Measurements from ENCODE around the gene ITGA7. TPM values are rescaled to one million over a fixed set of nuclear protein-coding genes. Genes with fewer than 3 reads are reported as not detected.

ITGA7 gene
- total RNA-seq, 2 experiments from 2014 or later, result 3.1 TPM

DNA sequence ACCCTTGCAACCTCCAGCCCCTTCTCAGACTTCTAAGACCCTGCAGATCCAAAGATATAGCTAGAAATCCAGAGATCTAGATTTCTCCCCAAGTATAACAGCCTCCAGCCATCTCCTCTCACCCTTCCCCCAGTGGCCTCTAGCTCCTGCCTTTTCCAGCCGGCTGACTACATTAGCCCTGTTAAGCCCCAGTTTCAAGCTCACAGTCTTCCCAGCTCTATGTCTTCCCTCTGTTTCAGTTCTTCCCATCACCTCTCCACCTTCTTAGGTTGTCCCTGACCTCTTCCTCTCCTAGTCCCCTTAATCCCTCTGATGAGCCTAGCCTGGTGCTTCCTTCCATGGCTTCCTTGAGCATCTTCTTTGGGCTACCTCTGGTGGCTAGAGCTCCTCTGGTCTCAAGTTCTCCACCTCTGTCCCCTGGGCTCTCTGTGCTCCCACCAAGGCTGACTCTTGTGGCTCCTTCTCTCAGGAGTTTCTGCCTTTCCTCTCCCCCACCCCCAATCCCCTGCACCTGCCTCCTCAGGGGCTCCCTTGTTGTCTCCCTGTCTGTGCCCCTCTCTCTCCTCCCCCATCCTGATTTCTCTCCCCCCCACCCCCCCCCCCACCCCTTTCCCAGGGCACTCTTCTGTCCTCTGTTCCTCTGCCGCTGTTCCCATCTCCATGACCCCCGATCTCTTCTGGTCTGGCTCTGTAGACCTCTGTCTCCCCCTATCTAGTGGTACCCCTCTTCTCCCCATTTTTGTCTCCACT is 34.4 kb upstream of the ITGA7 start:
- no peak for DNase-seq
- Mint-ChIP-seq H3K9me3 (no peaks in the 10 kb centered on the region), H3K4me3 (peak overlapping the region; percentile 77), H3K4me1 (peaks cover 55% of the 10 kb centered on the region), H3K27me3 (peaks cover 11% of the 10 kb centered on the region), H3K36me3 (ENCODE audit: low read depth) (no peaks in the 10 kb centered on the region), H3K27ac (peak overlapping the region; percentile 54)
- ChIA-PET CTCF (interaction anchor here (1.3 to 8.2 kb wide), 3 partner anchors 11 to 199 kb away, joined by 3 to 75 read pairs (median 4); partner anchors contain the start of genes BLOC1S1 and RDH5), POLR2A (no interaction called here)

DNA sequence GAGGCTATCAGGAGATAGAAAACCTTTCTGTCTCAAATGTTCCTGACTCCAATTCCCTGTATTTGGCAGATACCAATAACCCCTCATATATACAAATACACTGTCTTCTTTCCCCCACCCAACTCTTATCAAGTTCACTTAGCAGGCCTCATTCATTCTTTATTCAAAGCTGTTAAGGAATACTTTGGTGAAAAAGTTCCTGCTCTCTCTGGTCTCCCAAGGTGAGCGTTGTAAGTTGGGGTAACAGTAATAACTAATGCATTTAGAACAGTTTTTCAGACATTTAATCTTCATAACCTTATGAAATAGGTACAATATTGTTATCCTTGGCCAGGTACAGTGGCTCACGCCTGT is 31.3 kb upstream of the ITGA7 start:
- H3K4me1 Mint-ChIP-seq, result peaks cover 45% of the 10 kb centered on the region
- no peak for DNase-seq
- H3K27me3 Mint-ChIP-seq, result peaks cover 11% of the 10 kb centered on the region
- POLR2A ChIA-PET, result interaction anchor here (0.5 to 1.8 kb wide), 2 partner anchors 235 to 261 kb away, joined by 3 to 4 read pairs; partner anchors contain the start of gene RAB5B
- no peaks in the 10 kb centered on the region for H3K36me3 Mint-ChIP-seq (ENCODE audit: low read depth)
- H3K4me3 Mint-ChIP-seq, result peak overlapping the region; percentile 87
- CTCF ChIA-PET, result interaction anchor here (0.6 to 8.2 kb wide), 38 partner anchors 9 to 494 kb away, joined by 3 to 75 read pairs (median 4); partner anchors contain the start of genes BLOC1S1, CD63, DGKA and DNAJC14
- peak overlapping the region; percentile 86 for H3K27ac Mint-ChIP-seq
- no peaks in the 10 kb centered on the region for H3K9me3 Mint-ChIP-seq

DNA sequence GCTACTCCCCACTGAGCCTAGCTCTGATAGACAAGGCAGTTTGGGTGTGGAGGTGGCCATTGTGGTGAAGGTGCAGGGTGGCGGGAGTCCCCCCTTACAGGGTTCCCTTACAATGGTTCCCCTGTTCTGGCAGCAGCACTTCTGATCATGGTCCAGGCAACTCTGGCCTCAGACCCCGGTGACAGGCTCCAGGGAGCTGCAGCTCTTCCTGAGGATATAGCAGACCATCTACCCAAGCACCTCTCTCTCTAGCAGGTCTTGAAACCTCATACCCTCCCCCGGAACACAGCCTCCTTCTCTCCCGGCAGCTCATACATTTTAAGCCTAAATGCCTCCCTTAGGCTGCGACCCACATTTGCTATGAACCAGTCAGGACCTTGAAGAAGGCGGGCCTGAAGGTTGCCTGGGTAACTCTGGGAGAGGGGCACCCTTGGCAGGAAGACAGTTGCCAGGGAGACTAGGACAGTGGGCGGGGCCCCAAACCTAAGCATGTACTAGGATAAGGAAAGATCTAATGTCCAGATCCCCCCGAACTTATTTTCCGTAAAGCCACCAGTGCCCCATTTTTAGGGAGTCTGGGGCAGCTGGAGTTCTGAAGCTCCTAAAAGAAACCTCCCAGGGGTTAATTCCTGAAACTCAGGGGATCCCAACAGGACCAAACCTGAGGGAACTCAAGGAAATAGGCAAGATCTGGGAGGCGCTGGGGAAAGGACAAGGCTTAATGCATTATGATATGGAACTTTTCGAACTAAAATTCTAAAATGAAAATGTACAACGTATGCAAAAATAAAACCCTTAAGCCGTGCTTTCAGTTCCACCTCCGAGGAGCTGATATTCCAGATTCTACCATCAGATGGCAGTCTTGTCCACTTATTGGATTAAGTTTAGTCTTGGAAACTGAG is 30.7 kb upstream of the ITGA7 start:
- Mint-ChIP-seq H3K9me3 (no peaks in the 10 kb centered on the region), H3K4me1 (peaks cover 43% of the 10 kb centered on the region), H3K36me3 (ENCODE audit: low read depth) (no peaks in the 10 kb centered on the region), H3K27ac (peak overlapping the region; percentile 86), H3K27me3 (peaks cover 11% of the 10 kb centered on the region), H3K4me3 (peak overlapping the region; percentile 87)
- peak; percentile 90 for DNase-seq
- POLR2A ChIA-PET, result interaction anchor here (0.5 to 1.8 kb wide), 2 partner anchors 236 to 262 kb away, joined by 3 to 4 read pairs; partner anchors contain the start of gene RAB5B
- CTCF ChIA-PET, result interaction anchor here (0.6 to 8.2 kb wide), 43 partner anchors 8 to 495 kb away, joined by 3 to 75 read pairs (median 4); partner anchors contain the start of genes BLOC1S1, CD63, DGKA and DNAJC14

DNA sequence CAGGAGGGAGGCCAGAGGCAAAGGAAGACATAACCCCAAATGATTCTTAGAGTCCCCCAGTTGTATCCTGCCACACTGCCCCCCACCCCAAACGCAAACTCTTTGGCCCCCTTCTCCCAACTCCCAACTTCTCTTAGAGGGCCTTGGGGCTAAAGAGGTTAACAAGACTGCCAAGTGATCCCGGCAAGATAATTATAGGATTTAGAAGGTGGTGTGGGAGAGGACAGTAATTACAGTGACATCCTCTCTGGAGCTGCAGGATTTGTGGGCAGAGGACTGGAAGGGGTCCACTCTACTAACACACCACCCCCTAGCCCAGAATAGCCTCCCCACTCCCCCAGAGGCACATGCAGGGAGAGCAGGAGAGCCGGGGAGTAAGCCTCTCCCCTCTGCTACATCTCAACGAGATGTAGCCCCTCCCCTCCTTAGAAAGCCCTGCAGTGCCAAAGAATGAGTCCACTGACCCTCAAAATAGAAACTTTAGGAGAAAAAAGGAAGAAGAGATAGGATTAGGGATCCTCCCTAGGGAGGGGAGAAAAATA is 29.9 kb upstream of the ITGA7 start:
- ChIA-PET CTCF (interaction anchor here (0.6 to 8.2 kb wide), 33 partner anchors 8 to 495 kb away, joined by 3 to 75 read pairs (median 5); partner anchors contain the start of genes BLOC1S1, CD63, DGKA and ORMDL2), POLR2A (interaction anchor here (1.8 kb wide), 1 partner anchor 237 kb away, joined by 4 read pairs; the partner anchor contains the start of gene RAB5B)
- H3K27me3 Mint-ChIP-seq, result peaks cover 9% of the 10 kb centered on the region
- DNase-seq, result no peak
- no peaks in the 10 kb centered on the region for H3K9me3 Mint-ChIP-seq
- peak overlapping the region; percentile 86 for H3K27ac Mint-ChIP-seq
- peaks cover 40% of the 10 kb centered on the region for H3K4me1 Mint-ChIP-seq
- H3K4me3 Mint-ChIP-seq, result peak overlapping the region; percentile 87
- H3K36me3 Mint-ChIP-seq (ENCODE audit: low read depth), result no peaks in the 10 kb centered on the region

DNA sequence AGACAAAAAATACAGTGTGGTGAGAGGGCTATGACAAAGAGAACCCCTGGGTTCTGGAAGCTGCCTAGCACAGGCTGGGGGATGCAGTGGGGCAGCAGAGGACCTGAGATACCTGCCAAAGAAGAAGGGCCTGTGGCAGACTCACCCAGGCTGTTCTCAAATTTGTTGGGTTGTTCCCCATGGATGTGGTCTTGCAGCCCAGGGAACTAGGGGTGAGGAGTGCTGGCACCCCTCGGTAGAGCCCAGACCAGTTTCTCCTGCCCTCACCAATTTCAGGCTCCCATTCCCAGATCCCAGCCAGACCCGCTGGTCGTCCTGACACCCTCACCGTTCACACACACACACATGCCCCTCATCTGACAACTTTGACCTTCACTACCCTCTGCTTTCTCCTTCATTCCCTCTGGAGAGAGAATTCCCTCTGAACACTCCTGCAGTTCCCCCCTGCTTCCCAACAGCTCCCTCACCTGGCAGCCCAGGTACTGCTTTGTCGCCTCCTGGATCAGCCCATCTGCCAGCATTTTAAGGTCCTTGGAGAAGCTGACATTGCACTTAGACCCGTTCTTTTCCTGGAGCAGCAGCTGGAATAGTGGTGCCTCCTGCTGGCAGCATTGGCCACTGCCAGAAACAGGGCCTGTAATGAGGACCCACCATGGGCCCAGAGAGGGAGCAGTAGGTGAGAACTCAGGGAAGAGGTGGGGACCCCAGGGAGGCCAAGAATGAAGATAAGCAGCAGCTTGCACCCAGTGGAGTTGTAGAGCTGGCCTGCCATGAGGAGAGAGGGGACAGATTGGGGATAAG is 29.3 kb upstream of the ITGA7 start:
- Mint-ChIP-seq H3K9me3 (no peaks in the 10 kb centered on the region), H3K27ac (no peak overlapping the region), H3K4me1 (peaks cover 35% of the 10 kb centered on the region), H3K36me3 (ENCODE audit: low read depth) (no peaks in the 10 kb centered on the region), H3K4me3 (peak overlapping the region; percentile 87), H3K27me3 (peaks cover 5% of the 10 kb centered on the region)
- POLR2A ChIA-PET, result no interaction called here
- DNase-seq, result peak; percentile 66
- CTCF ChIA-PET, result interaction anchor here (0.5 to 8.2 kb wide), 18 partner anchors 9 to 452 kb away, joined by 3 to 75 read pairs (median 4); partner anchors contain the start of genes BLOC1S1, ORMDL2, RAB5B and RDH5

DNA sequence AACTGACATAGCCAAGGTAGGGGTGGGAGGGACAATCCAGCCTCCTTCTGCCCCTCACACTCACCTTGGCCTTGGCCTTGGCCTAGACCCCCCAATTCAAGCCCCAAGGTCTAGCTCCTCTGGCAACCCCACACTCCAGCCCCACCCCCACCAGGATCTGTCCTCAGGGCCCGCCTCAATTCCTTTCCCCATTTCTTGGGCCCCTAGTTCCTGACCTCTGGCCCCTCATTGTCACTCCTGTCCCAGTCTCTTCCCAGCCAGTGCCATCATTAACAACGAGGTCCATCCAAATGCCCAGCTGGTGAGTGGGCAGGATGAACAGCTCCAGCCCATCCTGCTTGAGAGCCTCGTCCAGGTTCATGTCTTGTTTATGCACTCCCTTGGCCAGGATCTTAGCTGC is 28.4 kb upstream of the ITGA7 start:
- H3K27ac Mint-ChIP-seq, result peak overlapping the region; percentile 41
- no peak overlapping the region for H3K4me3 Mint-ChIP-seq
- no peaks in the 10 kb centered on the region for H3K36me3 Mint-ChIP-seq (ENCODE audit: low read depth)
- H3K27me3 Mint-ChIP-seq, result peaks cover 2% of the 10 kb centered on the region
- no peak for DNase-seq
- no peaks in the 10 kb centered on the region for H3K9me3 Mint-ChIP-seq
- peaks cover 33% of the 10 kb centered on the region for H3K4me1 Mint-ChIP-seq
- ChIA-PET CTCF (interaction anchor here (0.5 to 8.2 kb wide), 6 partner anchors 11 to 311 kb away, joined by 3 to 75 read pairs (median 4); partner anchors contain the start of genes BLOC1S1 and RDH5), POLR2A (no interaction called here)

DNA sequence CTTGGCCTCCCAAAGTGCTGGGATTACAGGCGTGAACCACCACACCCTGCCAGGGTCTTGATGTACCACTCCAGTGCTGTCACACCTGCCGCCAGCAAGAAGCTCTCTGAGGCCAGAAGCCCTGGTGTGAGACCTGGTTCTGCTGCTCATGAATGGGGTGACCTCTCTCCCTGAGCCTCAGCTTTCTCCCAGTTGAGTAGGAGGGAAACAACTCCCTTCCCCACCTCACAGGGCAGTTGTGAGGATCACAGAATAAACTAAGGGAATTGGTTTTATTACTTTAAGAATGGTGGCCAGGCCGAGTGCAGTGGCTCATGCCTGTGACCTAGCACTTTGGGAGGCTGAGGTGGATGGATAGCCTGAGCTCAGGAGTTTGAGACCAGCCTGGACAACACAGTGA is 26.9 kb upstream of the ITGA7 start:
- POLR2A ChIA-PET, result interaction anchor here (0.6 kb wide), 1 partner anchor 319 kb away, joined by 16 read pairs; no protein-coding TSS in a partner anchor
- DNase-seq, result no peak

DNA sequence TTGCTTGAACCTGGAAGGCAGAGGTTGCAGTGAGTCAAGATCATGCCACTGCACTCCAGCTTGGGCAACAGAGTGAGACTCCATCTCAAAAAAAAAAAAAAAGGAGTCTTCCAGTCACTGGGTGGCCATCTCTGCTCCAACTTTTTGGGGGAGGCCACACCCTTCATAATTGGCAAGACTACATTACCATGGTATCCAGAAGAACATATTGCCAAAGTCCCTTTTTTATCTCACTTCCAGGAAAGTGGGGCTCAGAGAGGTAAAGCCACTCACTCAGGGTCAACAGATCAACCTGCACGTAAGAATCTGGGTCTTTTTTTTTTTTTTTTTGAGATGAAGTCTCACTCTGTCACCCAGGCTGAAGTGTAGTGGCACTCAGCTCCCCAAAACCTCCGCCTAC is 26.2 kb upstream of the ITGA7 start:
- Mint-ChIP-seq H3K36me3 (ENCODE audit: low read depth) (no peaks in the 10 kb centered on the region), H3K4me1 (peaks cover 39% of the 10 kb centered on the region), H3K27me3 (no peaks in the 10 kb centered on the region), H3K9me3 (no peaks in the 10 kb centered on the region), H3K27ac (no peak overlapping the region), H3K4me3 (no peak overlapping the region)
- ChIA-PET POLR2A (interaction anchor here (1.0 kb wide), 1 partner anchor 240 kb away, joined by 4 read pairs; the partner anchor contains the start of gene RAB5B), CTCF (interaction anchor here (0.5 to 8.2 kb wide), 4 partner anchors 15 to 87 kb away, joined by 3 to 75 read pairs (median 3); partner anchors contain the start of genes BLOC1S1 and RDH5)
- no peak for DNase-seq

More for the DNA sequence above, 26.9 kb upstream of the ITGA7 start:
- Mint-ChIP-seq H3K4me3 (no peak overlapping the region), H3K36me3 (ENCODE audit: low read depth) (no peaks in the 10 kb centered on the region), H3K9me3 (no peaks in the 10 kb centered on the region), H3K27me3 (no peaks in the 10 kb centered on the region), H3K4me1 (peaks cover 39% of the 10 kb centered on the region), H3K27ac (no peak overlapping the region)
- CTCF ChIA-PET, result interaction anchor here (0.7 to 8.2 kb wide), 4 partner anchors 15 to 193 kb away, joined by 3 to 75 read pairs (median 4); partner anchors contain the start of genes BLOC1S1, PYM1 and RDH5

DNA sequence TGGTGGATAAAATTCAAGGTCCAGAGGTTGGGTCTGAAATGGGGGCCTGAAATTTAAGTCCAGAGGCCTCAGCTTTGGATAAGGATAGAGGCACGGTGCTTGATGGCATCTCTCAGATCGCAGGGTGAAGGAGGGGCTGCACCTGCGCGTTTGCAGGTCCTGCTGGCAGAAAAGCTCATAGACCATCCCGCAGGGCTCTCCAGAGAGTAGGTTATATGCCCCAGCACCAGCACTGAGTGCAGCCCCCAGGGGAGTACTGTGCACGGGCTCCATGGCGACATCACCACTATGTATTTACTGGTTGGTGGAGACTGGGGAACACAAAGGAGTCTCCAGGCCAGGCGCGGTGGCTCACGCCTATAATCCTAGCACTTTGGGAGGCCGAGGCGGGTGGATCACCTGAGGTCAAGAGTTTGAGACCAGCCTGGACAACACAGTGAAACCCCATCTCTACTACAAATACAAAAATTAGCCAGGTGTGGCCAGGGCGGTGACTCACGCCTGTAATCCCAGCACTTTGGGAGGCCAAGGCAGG is 25.4 kb upstream of the ITGA7 start:
- ChIA-PET CTCF (interaction anchor here (0.8 to 1.2 kb wide), 3 partner anchors 85 to 263 kb away, joined by 3 read pairs; partner anchors contain the start of genes ORMDL2 and SARNP), POLR2A (interaction anchor here (0.6 to 1.0 kb wide), 2 partner anchors 241 to 263 kb away, joined by 3 to 4 read pairs; partner anchors contain the start of gene RAB5B)
- Mint-ChIP-seq H3K27me3 (no peaks in the 10 kb centered on the region), H3K4me1 (peaks cover 34% of the 10 kb centered on the region), H3K4me3 (no peak overlapping the region), H3K27ac (no peak overlapping the region), H3K9me3 (no peaks in the 10 kb centered on the region), H3K36me3 (ENCODE audit: low read depth) (no peaks in the 10 kb centered on the region)
- no peak for DNase-seq

DNA sequence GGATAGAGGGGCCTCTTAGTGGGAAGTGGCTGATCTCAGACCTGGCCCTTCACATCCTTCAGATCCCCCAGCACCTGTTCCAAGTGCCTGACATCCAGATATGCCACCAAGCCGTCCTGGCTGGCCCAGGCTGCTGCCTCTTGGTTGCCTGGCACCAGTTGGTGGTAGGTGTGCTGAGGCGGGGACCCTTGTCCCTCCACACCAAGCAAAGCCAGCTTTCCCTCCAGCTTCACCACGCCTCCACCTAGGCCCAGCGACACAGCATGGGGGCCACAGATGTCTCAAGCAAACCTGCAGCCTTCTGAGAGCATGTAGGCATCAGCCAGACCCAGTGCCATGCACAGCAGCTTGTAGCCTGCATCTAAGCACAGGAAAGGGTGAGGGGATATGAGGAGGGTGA is 24.6 kb upstream of the ITGA7 start:
- ChIA-PET CTCF (interaction anchor here (1.2 kb wide), 1 partner anchor 86 kb away, joined by 3 read pairs; the partner anchor contains the start of genes ORMDL2 and SARNP), POLR2A (no interaction called here)
- Mint-ChIP-seq H3K27ac (no peak overlapping the region), H3K36me3 (ENCODE audit: low read depth) (no peaks in the 10 kb centered on the region), H3K4me1 (peaks cover 33% of the 10 kb centered on the region), H3K4me3 (no peak overlapping the region), H3K27me3 (no peaks in the 10 kb centered on the region), H3K9me3 (no peaks in the 10 kb centered on the region)
- DNase-seq, result no peak
